ENCODE results near the gene GPC5.
"Not testable (repeated sequence)": the region's sequence is repeated elsewhere in the genome, so short reads cannot be mapped to it uniquely, and the experiment has no call there.

Gene GPC5

DNA sequence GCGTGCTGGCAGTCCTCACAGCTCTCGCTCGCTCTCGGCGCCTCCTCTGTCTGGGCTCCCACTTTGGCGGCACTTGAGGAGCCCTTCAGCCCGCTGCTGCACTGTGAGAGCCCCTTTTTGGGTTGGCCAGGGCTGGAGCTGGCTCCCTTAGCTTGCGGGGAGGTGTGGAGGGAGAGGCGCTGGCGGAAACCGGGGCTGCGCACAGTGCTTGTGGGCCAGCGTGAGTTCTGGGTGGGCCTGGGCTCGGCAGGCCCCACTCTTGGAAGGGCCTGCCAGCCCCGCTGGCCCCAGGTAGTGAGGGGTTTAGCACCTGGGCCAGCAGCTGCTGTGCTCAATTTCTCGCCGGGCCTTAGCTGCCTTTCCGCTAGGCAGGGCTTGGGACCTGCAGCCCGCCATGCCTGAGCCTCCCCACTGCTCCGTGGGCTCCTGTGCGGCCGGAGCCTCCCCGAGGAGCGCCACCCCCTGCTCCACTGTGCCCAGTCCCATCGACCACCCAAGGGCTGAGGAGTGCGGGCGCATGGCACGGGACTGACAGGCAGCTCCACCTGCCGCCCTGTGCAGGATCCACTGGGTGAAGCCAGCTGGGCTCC lies 892.4 kb downstream of the GPC5 start:
- DNase-seq (ENCODE audit: low read depth), result not testable (repeated sequence)

DNA sequence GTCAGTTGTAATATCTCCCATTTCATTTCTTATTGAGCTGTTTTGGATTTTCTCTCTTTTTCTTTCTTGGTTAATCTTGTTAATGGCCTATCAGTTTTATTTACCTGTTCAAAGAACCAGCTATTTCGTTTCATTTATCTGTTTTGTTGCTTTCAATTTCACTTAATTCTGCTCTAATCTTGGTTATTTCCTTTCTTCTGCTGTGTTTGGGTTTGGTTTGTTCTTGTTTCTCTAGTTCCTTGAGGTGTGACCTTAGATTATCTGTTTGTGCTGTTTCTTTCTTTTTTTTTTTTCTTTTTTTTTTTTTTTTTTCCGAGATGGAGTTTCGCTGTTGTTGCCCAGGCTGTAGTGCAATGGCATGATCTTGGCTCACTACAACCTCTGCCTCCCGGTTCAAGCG lies 896.1 kb downstream of the GPC5 start:
- not testable (repeated sequence) for DNase-seq (ENCODE audit: low read depth)

DNA sequence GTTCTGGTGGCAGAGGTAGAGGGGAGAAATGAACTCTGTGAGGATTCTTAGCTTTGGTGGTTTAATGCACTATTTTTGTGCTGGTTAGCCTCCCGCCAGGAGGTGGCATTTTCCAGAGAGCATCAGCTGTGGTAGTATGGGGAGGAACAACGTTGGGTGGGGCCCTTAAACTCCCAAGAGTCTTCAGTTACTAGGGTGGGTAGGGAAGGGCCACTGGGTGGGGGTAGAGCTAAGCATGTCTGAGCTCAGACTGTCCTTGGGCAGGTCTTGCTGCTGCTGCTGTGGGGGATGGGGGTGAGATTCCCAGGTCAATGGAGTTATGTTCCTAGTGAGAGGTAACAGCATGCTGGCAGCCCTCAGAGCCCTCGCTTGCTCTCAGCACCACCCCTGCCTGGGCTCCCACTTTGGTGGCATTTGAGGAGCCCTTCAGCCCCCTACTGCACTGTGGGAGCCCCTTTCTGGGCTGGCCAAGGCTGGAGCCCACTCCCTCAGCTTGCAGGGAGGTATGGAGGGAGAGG lies 897.8 kb downstream of the GPC5 start:
- not testable (repeated sequence) for DNase-seq (ENCODE audit: low read depth)

GRCh38 chr13:92297971-92298942 lies 899.8 kb downstream of the GPC5 start:
- DNase-seq (ENCODE audit: low read depth), result no peak

DNA sequence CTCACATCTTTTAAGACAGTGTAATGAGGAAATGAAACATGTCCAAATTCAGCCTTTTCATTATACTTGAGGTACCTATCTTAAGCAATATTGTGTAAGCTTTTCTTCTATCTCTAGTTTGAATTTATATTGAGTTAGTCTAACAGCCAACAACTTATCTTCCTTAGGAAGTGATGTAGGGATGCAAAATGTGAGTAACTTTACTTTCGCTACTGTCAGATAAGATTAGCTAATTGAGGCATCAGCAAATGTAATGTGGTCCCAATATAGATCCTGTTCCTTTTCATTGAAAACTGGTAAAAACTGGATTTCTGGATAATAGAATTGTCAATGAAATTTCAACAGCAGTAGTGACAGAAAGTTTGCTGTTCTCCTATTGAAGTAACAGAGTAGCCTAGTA lies 902.2 kb downstream of the GPC5 start:
- no peak for DNase-seq (ENCODE audit: low read depth)

DNA sequence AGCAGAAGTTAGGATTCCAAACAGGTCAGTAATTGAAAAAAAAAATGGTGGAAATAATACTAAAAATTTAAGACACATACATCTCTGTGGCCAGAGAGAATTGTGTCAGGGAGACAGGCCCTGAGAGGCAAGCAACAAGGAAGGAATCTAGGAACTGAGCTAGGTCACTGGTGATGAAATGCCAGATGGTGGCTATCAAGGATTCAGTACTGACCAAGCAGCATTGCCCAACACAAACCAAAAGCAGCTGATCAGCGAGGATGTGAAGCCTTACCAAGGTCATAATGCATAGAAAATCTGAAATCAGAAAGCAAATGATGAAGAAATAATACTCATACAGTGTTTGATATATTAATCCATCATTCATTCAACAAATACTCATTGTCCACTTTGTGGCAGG lies 905.0 kb downstream of the GPC5 start:
- DNase-seq (ENCODE audit: low read depth), result peak; percentile 37

DNA sequence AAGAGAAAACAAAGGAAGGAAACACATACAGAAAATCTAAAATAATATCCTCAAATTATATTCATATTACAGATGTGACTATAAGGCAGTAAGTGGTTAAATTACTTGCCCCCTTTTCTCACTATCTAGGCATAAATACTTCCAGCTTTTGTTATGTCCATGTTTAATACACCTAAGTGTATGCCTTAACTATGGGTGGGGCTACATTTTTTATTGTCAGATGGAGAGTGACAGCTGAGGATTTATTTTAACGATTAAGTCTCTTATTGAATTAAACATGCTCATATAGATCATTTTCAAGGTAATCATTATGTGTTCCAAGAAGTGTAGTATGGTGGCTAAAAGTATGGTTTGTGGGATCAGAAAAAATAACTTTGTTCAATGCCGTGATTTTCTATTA lies 909.3 kb downstream of the GPC5 start:
- DNase-seq (ENCODE audit: low read depth), result no peak

GRCh38 chr13:92312823-92313222 lies 914.4 kb downstream of the GPC5 start:
- no peak for DNase-seq (ENCODE audit: low read depth)

GRCh38 chr13:92313382-92313781 lies 915.0 kb downstream of the GPC5 start:
- DNase-seq (ENCODE audit: low read depth), result no peak

DNA sequence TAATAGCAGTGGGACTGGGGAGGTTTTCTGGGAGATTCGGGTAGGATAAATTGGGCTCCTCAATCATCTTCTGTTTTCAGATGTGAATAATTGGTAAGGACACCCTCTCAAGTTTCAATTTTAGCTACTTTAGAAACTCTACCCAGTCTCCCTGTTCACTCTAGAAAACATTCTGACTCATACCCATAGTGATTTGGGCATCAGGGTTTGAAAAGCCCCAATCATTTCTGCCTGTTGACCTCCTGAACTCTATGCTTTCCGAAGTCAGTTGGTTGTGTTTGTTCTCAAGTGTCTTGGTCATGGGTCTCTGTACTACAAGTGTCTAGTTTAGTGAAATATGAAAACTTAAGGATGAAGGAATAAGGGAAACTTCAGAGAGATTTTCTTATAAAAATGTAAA lies 916.8 kb downstream of the GPC5 start:
- no peak for DNase-seq (ENCODE audit: low read depth)

- no peak for DNase-seq (ENCODE audit: low read depth)
Observed at GRCh38 chr13:92316030-92316429, 917.6 kb downstream of the GPC5 start.

DNA sequence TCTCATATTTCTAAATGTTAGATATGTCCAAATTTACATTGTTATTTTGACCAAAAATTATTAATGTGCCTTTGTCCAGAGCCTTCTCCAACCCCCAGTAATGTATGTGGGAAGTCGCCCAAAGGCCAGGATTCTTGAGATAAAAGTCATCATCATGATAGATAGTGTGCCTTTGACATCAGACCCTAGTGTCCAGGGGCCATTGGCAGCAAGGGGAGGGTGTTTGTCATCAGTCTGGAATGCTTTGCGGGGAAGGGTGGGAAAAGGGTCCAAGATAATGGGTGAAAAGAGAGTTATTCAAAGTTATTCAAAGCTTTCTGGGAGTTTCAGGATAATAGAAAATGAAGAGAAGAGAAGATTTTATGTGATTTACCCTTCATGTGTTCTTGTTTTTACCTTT lies 918.6 kb downstream of the GPC5 start:
- no peak for DNase-seq (ENCODE audit: low read depth)

DNA sequence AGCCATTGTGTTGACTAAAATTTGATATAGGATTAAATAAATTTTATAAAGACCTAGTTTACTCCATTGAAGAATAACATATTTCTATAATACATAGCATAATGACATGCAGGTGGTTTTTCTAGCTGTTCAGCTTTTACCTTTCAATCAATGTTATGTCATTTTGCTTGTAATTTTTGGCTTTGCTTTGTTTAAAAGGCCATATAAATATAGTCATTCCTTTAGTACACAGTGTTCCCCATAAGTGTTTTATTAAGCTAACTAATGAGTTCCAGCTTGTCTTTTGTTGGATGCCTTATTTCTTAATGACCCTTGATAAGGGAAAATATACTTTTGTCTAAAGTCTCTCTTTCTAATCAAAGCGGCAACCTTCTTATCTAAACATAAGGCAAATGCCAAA lies 921.9 kb downstream of the GPC5 start:
- no peak for DNase-seq (ENCODE audit: low read depth)

DNA sequence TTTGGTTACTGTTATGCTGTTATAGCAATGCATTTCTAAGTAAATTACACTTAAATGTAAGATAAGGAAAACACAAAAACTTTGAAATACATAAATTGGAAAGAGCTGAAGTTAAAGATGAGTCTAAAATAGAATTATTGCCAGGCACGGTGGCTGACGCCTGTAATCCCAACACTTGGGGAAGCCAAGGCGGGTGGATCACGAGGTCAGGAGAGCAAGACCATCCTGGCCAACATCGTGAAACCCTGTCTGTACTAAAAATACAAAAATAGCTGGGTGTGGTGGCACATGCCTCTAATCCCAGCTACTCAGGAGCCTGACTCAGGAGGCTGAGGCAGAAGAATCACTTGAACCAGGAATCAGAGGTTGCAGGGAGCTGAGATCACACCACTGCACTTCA lies 922.8 kb downstream of the GPC5 start:
- DNase-seq (ENCODE audit: low read depth), result no peak

DNA sequence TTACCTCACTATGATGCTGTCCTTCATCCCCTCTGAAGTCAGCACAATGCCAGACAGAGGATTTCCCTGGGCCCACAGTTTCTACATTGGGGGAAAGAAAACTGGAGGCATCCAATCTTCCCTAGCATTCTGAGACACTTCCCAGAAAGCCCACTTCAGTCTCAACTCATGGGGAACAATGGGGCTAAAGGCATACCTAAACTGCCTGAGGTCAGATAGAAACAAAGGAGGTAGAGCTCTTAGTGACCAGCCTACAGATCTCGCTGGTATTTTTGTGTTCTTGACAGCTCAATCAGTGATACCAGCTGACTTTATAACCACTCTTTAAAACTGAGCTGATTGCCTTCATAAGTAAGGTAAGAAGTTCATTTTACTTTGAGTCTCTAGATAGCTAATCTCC lies 947.2 kb downstream of the GPC5 start:
- no peak for DNase-seq (ENCODE audit: low read depth)

DNA sequence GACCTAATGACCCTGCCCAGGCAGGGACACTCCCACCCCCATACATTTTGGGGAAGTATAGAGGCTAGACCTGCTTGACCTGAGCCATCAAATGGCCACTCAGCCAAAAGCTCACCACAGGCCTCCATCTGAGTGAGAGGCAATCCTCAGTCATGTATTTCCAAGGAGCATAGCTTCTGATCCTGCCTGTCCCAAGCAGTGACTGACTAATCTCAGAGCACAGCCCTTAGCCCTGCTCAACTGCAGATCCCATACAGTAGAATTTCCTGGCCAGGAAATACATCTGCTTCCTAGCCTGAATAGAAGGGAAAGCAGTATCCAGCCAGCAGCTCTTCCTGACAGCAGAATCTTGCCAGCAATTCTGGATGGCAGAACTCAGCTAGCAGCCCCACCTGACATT lies 947.6 kb downstream of the GPC5 start:
- no peak for DNase-seq (ENCODE audit: low read depth)

DNA sequence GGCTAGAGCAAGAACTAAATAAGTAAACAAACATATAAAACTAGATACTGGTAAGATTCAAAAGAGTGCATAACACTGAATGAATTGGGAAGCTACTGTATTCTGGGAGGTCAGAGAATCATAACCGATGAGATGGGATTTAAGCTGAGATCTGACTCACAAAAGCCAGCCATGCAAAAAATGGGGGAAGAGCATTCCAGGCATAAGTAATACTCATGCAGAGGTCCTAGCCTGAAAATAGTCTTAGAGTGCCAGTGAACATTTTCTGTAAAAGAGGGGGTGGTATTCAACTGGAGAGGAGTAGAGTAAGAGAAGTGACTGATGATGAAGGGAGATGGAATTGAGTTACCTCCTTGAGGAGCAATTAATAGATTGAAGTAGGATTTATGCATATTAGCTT lies 956.2 kb downstream of the GPC5 start:
- DNase-seq (ENCODE audit: low read depth), result no peak

- DNase-seq (ENCODE audit: low read depth), result no peak
Observed at GRCh38 chr13:92355213-92355612, 956.8 kb downstream of the GPC5 start.

DNA sequence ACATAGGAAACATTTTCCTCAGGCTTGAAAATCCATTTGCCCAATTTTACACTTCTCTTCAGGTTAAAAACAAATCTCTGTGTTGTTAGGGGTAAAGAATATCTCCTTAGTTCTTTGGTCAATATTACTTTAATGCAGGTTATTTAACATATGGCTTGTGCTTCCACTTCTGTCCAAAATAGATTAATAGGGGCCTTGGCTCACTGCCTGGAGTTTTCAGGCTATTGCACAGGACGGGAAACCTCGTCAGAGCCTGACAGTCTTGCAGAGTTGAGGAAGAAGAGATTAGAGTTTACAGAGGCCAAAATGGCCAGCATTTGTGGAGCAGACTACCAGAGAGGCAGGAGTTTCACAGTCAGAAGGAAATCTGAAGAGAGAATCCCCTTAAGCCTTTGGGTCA lies 964.3 kb downstream of the GPC5 start:
- no peak for DNase-seq (ENCODE audit: low read depth)

DNA sequence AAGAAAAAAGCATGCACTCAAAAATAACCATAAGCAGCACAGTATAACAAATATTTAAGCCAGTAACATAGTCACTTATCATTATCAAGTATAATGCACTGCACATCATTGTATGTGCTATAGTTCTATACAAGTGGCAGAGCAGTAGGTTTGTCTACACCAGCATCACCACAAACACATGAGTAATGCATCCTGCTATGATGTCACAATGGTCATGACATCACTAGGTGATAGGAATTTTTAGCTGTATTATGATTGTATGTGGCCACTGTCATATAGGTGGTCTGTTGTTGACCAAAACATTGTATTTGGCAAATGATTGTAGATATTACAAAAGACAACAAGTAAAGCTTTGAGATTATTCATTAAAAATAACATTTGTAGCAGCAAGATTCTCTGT lies 967.5 kb downstream of the GPC5 start:
- DNase-seq (ENCODE audit: low read depth), result no peak

GRCh38 chr13:92377396-92377795 lies 979.0 kb downstream of the GPC5 start:
- DNase-seq (ENCODE audit: low read depth), result no peak

DNA sequence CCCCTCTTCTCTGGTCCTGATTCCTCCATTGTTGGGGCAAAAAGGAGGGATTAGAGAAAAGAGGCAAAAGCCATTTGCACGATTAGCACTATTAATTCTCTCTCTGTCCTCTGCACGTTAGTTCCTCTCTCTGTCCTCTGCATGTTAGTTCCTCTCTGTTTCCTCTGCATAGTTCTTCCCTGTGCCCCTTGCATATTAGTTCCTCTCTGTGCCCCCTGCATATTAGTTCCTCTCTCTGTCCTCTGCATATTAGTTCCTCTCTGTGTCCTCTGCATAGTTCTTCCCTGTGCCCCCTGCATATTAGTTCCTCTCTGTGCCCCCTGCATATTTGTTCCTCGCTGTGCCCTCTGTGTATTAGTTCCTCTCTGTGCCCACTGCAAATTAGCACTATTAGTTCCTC lies 981.0 kb downstream of the GPC5 start:
- no peak for DNase-seq (ENCODE audit: low read depth)

DNA sequence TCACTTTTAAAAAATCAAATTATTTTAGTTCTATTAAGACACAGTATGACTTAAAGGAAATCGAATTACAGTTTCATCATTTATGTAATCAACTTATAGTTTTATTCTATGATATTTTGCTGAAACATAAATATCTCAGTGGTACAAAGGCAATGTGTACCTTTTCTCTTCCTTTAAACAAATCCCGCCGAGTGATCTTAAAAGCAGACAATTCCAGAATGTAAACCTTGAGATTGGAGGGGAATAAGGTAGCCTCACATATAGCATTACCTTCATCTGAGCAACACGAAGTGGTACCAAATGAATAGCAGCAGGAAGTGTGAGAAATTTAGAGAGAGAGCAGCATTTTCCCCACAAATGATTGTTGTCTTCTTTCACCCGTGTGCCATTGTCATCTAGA lies 986.0 kb downstream of the GPC5 start:
- no peak for DNase-seq (ENCODE audit: low read depth)

Data from HS-5 (cell line).